HG02763 (cell line): Measurements from ENCODE around the gene COX4I1.
"Not testable (repeated sequence)": the region's sequence is repeated elsewhere in the genome, so short reads cannot be mapped to it uniquely, and the experiment has no call there.

Source experiments
- ATAC-seq: cut with Tn5 transposase; IDR thresholded peaks from one replicate; pipeline ENCODE4 v1.9.1; 2021; ENCODE audit warnings: mild to moderate bottlenecking, moderate library complexity; ENCODE audit not compliant: unreplicated experiment

The COX4I1 gene

DNA sequence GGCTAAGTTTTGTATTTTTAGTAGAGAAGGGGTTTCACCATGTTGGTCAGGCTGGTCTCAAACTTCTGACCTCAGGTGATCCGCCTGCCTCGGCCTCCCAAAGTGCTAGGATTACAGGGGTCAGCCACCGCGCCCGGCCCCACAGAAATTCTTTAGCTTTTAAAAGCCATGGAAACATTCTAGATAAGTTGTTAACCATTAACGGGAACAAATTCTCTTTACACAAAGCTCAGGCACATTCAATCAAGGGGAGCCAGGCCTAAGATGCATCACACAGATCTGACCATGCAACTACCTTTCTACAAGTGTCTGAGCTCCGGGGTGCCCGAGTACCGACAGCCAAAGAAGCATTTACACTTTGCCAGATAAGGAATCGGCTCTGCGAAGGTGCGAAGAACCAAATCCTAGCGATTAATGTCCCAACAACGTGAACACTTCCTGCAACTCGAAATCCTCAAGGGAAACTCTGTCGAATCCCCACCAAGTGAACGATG, 1.2 kb upstream of the COX4I1 start:
- no peak for ATAC-seq

DNA sequence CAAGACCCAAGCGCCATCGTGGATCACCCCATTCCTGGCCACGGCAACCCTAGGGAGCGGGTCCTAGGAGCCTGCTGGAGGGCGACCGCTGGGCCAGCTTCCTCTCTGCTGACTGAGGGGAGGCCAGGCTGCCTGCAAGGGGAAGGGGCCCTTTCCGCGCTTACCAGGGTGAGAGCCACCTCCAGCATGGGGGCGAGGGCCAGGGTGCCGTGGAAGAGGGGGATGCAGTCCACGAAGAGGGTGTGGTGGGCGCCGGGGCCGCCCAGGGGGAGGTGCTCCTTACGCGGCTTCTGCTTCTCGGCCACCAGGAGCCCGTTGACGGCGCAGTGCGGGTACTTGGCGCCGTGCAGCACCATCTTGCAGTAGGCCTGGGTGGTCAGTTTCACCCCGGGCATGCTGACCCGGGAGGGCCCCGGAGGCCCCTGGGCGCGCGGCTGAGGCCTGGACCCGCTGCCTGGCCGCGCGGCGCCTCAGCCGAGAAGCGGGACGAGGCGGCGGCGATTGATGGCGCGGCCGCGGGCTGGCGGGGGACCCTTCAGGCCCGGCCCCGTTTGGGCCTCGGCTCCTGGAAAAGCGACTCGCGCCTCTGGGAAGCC, 496 bp upstream of the COX4I1 start:
- no peak for ATAC-seq

DNA sequence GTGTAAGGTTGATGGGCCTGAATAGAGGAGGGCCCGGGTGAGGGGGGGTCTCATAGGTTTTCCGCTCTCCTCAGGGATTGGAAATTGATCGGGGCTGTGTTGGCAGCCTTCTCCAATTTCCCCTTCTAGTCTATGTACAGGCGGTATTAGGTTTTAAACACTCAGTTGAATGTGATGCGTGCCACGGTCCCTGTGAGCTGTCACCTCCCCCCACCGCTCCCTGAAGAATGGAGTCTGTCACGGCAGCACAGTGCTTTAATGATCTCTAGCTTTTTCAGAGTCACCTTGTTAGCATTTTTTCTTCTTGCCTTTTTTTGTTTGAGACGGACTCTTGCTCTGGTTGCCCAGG, 800 bp downstream of the COX4I1 start:
- ATAC-seq, result no peak

DNA sequence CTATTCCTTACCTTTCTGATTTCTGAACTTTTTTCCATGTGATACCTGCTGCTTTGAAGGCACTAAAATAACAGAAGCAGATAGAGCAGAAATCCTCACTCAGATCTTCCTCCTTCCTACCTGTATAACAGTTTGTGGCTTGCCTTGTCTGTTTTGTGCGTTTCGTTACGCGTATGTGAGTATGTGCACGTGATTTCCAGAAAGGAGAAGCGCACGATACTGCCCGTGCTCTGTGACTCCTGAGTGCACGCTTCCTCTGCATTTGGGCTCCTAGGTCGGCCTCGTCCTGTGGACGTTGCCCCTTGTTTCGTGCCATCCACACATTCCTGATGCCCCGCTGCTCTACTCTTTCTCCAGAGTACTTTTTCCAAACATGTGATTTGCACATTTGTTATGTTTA, 4.1 kb downstream of the COX4I1 start:
- no peak for ATAC-seq

DNA sequence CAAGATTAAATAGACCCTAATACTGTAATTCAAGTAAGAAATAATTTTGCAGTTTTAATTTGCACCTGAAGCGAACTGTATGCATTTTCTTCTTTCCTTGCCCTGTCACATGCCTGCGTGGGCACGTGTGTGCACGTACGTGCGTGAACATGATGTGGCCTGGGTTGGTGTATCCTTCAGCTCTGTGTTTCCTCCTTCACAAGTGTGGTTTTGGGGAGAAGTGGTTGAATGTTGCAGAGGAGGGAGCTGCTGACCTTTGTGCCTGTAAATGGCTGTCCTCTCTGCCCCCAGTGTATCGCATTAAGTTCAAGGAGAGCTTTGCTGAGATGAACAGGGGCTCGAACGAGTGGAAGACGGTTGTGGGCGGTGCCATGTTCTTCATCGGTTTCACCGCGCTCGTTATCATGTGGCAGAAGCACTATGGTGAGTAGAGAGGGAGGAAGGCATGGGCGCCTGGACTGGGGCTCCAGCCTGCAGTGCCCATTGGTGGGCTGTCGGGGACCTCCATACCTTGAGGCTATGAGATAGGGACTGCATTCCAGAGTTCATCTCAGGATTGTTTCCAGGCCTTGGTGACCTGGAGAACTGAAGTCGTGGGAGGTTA, 6.0 kb downstream of the COX4I1 start:
- ATAC-seq, result no peak

DNA sequence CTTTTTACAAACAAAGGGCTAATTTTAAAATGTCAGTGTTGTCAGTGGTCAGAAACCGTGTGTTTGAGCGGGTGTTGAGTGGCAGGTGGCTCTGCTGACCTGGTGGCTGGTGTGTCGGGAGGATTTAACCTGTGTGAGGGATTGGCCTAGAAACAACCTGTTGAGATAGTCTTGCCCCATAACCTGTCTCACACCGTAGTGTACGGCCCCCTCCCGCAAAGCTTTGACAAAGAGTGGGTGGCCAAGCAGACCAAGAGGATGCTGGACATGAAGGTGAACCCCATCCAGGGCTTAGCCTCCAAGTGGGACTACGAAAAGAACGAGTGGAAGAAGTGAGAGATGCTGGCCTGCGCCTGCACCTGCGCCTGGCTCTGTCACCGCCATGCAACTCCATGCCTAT, 7.0 kb downstream of the COX4I1 start:
- no peak for ATAC-seq

DNA sequence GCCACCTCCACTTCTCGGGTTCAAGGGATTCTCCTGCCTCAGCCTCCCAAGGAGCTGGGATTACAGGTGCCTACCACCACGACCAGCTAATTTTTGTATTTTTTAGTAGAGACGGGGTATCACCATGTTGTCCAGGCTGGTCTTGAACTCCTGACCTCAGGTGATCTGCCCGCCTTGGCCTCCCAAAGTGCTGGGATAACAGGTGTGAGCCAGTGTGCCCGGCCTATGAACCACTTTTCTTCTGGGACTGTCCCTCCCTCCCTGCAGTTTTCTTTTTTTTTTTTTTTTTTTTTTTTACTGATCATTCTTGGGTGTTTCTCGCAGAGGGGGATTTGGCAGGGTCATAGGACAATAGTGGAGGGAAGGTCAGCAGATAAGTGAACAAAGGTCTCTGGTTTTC, 7.8 kb downstream of the COX4I1 start:
- not testable (repeated sequence) for ATAC-seq

DNA sequence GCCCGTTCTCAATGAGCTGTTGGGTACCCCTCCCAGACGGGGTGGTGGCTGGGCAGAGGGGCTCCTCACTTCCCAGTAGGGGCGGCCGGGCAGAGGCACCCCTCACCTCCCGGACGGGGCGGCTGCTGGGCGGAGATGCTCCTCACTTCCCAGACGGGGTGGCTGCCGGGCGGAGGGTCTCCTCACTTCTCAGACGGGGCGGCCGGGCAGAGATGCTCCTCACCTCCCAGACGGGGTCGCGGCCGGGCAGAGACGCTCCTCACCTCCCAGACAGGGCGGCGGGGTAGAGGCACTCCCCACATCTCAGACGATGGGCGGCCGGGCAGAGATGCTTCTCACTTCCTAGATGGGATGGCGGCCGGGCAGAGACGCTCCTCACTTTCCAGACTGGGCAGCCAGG, 8.6 kb downstream of the COX4I1 start:
- ATAC-seq, result not testable (repeated sequence)

DNA sequence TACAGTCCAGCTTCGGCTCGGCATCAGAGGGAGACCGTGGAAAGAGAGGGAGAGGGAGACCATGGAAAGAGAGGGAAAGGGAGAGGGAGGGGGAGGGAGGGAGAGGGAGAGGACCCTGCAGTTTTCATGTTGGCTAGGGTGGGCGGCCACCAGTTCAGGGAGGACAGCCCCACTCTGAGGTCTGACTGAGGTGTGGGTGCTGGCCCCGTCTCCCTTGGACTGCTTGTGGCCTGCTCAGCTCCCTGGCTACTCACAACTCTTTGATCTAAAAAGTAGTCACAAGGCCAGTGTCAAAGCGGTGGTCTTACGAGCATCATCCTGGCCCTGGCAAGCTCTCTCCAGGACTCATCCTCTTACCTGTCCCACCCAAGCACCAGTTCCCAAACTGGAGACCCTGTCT, 9.4 kb downstream of the COX4I1 start:
- no peak for ATAC-seq

DNA sequence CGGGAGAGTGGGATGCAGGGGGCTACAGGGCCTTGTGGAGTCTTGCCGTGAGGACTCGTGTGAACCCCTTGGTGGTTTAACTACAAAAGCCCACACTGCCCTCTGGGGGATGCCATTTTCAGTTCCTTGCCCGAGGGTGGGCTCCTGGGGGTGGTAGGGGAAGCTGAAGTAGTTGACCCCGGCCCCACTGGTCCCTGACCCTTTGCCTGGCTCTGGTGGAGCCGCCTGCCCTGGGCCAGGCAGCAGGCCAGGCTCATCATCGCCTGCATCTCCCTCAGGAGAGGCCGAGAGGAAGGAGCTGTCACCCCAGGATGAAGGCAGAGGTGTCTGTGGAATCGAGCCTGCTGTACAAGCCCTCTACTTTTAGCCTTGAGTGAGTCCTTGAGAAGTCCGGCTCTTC, 10.2 kb downstream of the COX4I1 start:
- ATAC-seq, result no peak

DNA sequence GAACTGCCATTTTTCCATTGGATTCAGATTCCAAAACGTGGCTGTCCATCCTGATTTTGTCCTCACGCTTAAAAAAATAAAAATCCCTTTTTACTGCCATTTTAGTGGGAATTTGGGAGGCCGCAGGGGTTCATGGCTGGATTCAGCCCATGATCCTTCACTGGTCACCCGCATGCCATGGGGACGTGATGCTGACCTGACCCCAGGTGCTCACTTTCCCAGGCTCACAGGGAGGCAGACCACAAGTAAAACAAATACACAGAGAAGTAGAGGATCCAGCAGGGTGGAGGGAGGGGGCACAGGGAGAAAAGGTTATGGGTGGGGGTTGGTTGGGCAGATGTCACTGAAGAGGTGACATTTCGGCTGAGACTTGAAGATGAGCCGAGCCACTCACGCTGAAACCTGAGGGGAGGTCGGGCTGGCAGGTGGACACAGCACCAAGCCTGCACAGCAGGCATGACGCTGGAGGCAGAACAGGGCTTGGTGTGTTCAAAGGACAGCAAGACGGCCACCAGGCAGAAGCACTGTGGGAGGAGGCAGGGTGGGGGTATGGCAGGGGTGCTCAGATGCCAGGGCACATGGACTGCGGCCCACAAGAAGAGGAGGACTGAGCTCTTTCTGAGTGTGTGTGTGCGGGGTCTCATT, 10.7 kb downstream of the COX4I1 start:
- no peak for ATAC-seq

DNA sequence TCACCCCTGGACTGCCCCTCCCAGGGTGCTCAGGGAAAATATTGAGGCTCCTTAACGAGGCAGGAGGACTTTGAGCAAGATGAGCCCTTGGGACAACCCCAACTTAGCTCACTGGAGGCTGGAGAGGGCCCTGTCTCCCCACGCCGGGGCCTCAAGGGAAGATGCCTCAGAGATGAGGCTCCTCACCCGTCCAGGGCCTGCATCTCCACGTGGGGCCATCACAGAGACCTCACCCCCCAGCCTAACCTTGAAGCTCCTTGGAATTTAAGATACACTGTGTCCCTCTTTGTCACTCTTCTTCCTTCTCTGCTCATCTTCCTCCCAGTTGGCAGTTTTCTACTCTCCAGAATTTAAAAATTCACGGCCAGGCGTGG, 11.2 kb downstream of the COX4I1 start:
- ATAC-seq, result no peak

DNA sequence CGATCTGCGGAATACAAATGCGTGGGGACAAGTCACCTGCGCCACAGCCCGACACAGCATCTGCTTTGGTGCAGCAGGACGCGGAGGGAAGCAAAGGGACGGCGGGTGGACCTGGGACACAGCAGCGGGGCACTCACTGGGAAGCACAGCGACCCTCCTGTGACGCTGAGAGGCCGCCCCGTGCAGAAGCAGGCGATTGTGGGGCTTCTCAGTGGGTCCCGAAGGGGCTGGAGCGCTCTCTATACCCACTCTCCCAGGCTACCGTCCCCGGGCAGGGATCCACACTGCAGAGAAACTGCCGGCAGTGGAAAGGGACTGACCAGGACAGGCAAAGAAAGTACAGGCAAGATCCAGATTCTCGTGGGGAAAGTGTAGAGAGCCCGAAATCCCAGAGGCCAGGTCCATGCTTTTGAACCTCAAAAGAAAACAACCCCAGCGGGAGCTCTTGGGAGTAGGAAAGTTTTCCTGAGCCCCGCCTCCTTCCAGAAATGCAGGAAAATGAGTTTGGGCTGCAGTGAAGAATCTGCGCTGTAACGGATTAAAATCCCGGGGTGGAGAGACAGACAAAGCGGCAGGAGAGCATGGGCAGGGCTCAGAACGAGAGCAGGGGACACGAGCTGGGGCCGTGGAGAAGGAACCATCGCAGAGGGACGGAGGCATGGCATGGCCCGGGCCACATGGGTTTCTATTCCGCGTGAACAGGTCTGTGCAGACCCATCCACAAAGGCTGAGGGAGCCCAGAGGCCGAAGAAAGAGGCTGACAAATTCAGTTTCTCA, 12.7 kb downstream of the COX4I1 start:
- ATAC-seq, result no peak

DNA sequence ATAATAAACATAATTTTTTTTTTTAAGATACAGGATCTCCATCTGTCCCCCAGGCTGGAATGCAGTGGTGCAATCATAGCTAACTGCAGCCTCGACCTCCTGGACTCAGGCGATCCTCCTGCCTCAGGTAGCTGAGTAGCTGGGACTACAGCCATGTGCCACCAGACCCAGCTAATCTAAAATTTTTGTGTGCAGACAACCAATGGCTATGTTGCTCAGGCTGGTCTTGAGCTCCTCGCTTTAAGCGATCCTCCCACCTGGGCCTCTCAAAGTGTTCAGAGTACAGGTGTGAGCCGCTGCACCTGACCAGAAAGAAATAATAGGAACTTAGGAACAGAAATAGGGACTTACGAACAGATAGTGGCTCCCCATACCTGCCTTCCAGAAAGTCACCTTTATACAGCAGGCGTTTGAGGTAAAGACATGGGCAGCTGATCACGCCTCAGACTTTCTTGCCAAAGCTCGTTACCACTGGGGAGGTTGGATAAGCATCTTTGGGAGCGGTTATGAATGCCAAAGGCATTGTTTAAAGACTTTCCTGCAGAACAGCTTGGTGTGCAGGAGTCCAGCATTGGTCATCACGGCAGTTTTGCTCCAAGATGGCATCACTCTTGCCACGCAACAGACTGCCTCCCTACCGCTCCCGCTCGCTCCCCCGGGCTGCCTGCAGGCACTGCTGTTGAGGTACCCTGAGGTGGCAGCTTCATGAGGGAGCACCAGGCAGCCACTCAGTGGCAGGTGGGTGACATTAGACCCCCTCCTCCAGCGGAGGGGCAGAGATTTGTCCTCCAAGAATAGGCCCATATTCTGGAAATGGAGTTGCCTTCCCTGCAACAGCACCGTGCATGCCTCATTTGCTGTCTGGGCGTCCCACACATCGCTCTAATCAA, 13.6 kb downstream of the COX4I1 start:
- no peak for ATAC-seq

DNA sequence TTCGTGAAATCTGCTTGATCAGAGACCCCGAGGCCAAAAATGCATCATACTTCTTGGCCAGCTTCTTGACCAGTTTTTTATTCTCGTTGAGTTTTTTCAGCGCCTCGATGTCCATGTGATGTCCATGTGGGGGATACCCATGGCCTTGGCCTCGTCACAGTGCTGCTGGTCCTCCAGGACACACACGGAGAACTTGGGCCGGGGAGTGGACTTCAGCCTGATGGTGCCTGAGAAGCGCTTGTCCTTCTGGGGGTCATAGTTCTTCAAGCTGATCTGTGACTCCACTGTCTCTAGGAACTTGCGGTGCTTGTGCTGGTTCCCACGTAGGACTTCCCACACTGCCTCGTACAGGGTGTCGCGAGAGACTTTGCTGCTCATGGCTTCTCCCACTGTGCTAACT, 16.7 kb downstream of the COX4I1 start:
- no peak for ATAC-seq

DNA sequence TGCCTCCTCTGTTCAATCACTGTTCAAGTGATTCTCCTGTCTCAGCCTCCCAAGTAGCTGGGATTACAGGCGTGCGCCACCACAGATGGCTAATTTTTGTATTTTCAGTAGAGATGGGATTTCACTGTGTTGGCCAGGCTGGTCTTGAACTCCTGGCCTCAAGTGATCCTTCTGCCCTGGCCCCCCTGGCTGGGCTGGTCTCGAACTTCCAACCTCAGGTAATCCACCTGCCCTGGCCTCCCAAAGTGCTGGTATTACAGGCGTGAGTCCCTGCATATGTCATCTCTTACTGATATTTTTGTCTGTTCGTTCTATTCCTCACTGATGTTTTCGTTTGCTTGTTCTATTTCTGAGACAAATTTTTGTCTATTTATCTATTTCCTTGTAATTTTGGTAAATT, 17.7 kb downstream of the COX4I1 start:
- ATAC-seq, result not testable (repeated sequence)

DNA sequence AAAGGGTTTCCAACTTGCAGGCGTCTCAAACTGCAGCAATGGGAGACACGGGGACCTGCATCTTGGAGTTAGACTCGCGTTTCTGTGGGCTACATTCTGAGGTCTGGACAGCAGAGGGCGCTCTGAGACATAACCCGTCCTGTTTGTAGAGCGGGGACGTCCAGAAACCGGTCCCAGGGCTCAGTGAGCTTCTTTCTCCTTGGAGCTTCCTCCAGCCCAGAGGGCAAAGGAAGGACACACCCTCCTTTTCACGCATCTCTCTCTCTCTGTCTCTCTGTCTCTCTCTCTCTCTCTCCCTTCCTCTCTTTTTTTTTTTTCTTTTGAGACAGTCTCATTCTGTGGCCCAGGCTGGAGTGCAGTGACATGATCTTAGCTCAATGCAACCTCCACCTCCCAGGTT, 19.8 kb downstream of the COX4I1 start:
- no peak for ATAC-seq

DNA sequence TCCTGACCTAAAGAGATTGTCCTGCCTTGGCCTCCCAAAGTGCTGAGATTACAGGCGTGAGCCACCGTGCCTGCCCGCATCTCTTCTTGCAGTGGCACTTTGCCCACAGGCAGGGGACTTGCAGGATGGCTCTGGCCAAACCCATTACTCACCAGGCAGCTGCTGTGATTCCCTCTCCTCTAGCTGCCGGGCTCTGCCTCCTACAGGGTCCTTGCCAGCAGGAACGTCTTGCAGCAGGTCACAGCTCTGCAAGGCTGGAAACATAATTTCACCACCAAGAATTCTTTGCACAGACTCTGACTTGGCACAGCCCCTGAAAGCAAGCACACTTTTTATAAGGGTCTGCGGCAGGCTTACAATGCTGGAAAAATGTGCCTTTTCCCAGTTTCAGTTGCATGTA, 20.3 kb downstream of the COX4I1 start:
- ATAC-seq, result no peak

DNA sequence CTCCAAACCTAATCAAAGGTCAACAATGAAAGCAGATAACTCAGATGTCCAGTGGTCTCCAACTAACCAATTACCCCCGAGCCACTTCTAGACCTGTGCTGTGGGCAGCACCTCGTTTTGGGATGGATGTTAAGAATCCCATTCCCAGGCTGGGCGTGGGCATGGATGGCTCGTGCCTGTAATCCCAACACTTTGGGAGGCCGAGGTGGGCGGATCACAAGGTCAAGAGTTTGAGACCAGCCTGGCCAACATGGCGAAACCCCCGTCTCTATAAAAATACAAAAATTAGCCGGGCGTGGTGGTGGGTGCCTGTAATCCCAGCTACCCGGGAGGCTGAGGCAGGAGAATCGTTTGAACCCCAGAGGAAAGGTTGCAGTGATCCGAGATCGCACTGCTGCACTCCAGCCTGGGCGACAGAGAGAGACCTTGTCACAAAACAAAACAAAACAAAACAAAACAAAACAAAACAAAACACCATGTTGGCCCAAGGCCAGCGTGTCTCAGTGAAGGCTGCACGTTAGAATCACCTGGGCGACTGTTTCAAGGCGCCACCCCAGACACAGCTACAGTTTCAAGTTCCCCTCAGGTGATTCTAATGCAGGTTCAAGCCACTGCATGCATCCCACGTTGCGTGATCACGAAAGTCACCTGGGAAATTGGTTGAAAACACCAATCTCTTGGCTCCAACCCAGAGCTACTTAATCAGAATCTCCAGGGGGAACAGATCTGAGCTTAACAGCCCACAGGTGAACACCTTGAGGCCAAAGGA, 21.3 kb downstream of the COX4I1 start:
- no peak for ATAC-seq
